GM19023 (cell line): ENCODE measurements around the gene RAB44.

Experiments
- ATAC-seq: cut with Tn5 transposase; IDR thresholded peaks from one replicate; pipeline ENCODE4 v1.9.1; 2021; ENCODE audit warnings: mild to moderate bottlenecking, moderate library complexity; ENCODE audit not compliant: unreplicated experiment

Gene RAB44

DNA sequence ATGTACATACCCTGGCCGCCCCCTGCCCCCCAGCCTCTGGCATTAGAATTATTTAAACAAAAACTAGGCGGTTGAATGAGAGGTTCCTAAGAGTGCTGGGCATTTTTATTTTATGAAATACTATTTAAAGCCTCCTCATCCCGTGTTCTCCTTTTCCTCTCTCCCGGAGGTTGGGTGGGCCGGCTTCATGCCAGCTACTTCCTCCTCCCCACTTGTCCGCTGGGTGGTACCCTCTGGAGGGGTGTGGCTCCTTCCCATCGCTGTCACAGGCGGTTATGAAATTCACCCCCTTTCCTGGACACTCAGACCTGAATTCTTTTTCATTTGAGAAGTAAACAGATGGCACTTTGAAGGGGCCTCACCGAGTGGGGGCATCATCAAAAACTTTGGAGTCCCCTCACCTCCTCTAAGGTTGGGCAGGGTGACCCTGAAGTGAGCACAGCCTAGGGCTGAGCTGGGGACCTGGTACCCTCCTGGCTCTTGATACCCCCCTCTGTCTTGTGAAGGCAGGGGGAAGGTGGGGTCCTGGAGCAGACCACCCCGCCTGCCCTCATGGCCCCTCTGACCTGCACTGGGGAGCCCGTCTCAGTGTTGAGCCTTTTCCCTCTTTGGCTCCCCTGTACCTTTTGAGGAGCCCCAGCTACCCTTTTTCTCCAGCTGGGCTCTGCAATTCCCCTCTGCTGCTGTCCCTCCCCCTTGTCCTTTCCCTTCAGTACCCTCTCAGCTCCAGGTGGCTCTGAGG, 11.5 kb upstream of the RAB44 start:
- ATAC-seq, result no peak

DNA sequence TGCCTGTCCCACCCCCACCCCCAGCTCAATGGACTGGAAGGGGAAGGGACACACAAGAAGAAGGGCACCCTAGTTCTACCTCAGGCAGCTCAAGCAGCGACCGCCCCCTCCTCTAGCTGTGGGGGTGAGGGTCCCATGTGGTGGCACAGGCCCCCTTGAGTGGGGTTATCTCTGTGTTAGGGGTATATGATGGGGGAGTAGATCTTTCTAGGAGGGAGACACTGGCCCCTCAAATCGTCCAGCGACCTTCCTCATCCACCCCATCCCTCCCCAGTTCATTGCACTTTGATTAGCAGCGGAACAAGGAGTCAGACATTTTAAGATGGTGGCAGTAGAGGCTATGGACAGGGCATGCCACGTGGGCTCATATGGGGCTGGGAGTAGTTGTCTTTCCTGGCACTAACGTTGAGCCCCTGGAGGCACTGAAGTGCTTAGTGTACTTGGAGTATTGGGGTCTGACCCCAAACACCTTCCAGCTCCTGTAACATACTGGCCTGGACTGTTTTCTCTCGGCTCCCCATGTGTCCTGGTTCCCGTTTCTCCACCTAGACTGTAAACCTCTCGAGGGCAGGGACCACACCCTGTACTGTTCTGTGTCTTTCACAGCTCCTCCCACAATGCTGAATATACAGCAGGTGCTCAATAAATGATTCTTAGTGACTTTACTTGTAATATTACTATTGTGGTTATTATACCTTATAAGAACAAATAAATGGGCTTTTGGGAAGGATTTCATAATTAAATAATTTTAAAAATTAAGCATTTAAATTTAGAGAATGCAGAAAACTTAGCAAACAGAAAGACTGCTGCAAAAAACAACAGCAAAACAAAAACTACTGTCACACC, 10.7 kb upstream of the RAB44 start:
- no peak for ATAC-seq

- no peak for ATAC-seq
Observed at GRCh38 chr6:36688063-36688738, 9.4 kb upstream of the RAB44 start.

GRCh38 chr6:36688739-36689075, 8.9 kb upstream of the RAB44 start:
- ATAC-seq, result no peak

DNA sequence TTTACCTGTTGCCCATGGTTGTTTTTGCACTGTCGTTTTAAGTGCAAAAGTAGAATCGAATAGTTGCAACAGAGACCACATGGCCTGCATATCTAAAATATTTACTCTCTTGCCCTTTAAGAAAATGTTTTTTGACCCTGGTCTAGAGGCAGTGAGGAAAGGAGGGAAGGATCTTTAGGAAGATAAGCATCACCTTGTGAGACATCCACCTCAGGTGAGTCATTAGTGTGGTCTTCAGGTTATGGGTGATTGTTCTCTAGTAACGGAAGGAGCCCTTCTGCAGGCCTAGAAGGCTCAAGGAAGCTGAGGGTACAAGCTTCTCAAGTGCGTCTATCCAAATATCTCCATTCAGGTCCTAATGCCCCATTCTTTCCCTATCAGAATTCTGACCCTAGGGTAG, 6.6 kb upstream of the RAB44 start:
- ATAC-seq, result no peak

DNA sequence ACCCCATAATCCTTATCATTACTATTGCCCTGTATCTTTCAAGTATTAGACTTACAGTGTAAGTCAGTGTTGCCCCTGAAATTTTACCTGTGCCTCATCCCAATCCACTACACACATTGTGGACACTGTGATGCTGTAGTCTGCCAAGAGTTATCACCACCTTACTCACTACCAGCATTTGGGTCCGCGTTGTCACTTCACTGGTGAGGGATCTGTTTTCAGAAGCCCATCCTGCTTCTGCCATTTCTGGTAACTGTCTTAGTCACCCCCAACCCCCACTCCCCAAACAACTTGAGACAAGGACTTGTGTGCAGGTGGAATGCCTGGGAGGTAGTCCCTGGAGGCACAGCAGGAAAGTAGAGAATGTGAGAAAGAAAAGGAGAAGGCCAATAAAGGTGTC, 6.0 kb upstream of the RAB44 start:
- ATAC-seq, result no peak

DNA sequence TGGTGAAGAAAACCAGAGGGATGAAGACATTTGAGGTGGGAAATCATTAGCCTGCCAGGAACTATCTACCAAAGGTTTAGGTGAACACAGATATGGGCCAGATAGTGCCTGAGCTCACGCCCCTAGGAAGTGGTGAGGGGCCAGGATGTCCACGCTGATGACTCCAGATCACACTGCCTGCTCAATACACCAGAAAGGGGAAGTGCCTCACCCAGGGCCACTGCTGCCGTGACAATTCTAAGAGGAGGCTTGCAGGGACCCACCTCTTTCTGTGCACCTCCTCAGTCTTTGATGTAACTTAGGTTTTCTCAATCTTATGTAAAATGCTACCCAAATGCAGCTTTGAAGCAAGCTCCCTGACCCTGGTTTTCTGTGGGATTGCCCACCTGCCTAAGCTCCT, 5.4 kb upstream of the RAB44 start:
- no peak for ATAC-seq

- no peak for ATAC-seq
Observed at GRCh38 chr6:36692861-36693702, 4.5 kb upstream of the RAB44 start.

- no peak for ATAC-seq
Observed at GRCh38 chr6:36694616-36695015, 3.0 kb upstream of the RAB44 start.

- no peak for ATAC-seq
Observed at GRCh38 chr6:36695414-36695813, 2.2 kb upstream of the RAB44 start.

- ATAC-seq, result no peak
Observed at GRCh38 chr6:36698196-36698595, 570 bp downstream of the RAB44 start.

GRCh38 chr6:36698871-36699271, 1.2 kb downstream of the RAB44 start:
- ATAC-seq, result no peak

- ATAC-seq, result no peak
Observed at GRCh38 chr6:36699348-36699747, 1.7 kb downstream of the RAB44 start.

GRCh38 chr6:36700071-36700812, 2.6 kb downstream of the RAB44 start:
- ATAC-seq, result no peak

DNA sequence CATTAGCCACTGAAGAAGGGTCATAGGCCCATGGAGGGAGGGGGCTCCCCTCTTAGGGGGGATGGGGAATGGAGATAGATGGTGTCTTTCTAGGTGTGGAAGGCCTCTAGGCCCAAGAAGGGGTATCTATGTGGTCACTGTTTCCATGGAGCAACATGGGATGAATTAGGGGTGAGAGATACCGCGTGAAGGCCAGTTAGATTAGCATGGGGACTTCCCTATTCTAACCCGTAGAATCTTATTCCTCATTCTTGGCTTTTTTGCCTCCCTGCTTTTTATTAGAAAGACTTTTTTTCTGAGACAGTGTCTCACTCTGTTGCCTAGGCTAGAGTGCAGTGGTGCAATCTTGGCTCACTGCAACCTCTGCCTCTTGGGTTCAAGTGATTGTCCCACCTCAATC, 3.2 kb downstream of the RAB44 start:
- ATAC-seq, result no peak

GRCh38 chr6:36701401-36701991, 3.9 kb downstream of the RAB44 start:
- no peak for ATAC-seq

GRCh38 chr6:36702656-36703055, 5.0 kb downstream of the RAB44 start:
- ATAC-seq, result no peak

DNA sequence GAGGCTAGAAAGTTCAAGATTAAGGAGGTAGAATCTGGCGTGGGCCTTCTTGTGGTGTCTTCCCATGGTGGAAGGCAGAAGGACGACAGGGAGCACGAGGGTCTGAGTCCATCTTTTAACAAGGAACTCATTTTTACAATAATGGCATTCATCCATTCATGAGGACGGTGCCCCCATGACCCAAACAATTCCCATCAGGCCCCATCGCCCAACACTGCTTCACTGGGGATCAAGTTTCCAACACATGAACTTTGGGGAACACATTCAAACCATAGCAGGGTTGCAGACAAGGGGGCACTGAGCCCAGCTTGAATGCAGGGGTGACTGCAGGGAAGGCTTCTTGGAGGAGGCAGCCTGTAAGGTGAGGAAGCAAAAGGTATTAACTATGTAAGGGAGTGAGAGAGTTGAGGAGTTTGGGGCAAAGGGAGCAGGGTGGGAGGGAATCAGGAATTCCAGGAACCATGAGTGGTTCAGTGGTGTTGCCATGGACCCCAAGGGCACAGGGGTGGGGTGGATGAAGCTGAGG, 5.5 kb downstream of the RAB44 start:
- ATAC-seq, result no peak

- ATAC-seq, result no peak
Observed at GRCh38 chr6:36703982-36704381, 6.4 kb downstream of the RAB44 start.
